ENCODE data around the gene PDCD5. TPM values are rescaled to one million over a fixed set of nuclear protein-coding genes. Genes with fewer than 3 reads are reported as not detected.

The PDCD5 gene
- total RNA-seq, 1 donor from 2014 or later = 88.9 TPM

DNA sequence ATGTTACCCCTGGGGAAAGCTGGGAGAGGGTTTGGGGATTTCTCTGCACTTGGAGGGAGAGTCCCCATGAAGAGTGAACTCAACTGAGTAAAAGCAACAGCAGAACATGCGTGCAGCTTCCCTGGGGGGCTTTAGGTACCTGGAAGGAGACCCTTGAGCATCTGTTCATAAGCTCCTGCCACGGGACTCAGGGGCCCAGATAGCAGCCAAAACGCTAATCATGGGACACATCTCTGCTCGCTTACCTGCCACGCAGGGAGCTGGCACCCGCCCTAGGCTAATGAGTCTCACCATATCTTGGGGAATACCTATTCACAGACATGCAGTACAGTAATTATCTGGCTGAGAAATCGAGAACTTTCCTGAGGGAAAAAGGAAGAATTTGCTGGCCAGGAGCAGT, 33.9 kb downstream of the PDCD5 start:
- H3K9ac ChIP-seq = no peak overlapping the region
- peaks cover 39% of the 10 kb centered on the region for H3K36me3 Mint-ChIP-seq
- H3K4me3 Mint-ChIP-seq = no peak overlapping the region
- H3K4me2 ChIP-seq = no peak overlapping the region
- no peak overlapping the region for H3K4me3 ChIP-seq
- DNase-seq (ENCODE audit: low spot score) = no peak
- no peaks in the 10 kb centered on the region for H3K4me1 Mint-ChIP-seq
- H3K27me3 ChIP-seq = no peaks in the 10 kb centered on the region
- H3K27ac ChIP-seq = no peak overlapping the region
- TF ChIP-seq EZH2 (IDR thresholded peaks at IDR 0.05) = no peak
- TF ChIP-seq, protein P1, sequence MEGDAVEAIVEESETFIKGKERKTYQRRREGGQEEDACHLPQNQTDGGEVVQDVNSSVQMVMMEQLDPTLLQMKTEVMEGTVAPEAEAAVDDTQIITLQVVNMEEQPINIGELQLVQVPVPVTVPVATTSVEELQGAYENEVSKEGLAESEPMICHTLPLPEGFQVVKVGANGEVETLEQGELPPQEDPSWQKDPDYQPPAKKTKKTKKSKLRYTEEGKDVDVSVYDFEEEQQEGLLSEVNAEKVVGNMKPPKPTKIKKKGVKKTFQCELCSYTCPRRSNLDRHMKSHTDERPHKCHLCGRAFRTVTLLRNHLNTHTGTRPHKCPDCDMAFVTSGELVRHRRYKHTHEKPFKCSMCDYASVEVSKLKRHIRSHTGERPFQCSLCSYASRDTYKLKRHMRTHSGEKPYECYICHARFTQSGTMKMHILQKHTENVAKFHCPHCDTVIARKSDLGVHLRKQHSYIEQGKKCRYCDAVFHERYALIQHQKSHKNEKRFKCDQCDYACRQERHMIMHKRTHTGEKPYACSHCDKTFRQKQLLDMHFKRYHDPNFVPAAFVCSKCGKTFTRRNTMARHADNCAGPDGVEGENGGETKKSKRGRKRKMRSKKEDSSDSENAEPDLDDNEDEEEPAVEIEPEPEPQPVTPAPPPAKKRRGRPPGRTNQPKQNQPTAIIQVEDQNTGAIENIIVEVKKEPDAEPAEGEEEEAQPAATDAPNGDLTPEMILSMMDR (IDR thresholded peaks at IDR 0.05) = no peak
- TF ChIP-seq EZH2phosphoT487 (IDR thresholded peaks at IDR 0.05) = no peak
- no peaks in the 10 kb centered on the region for H3F3A ChIP-seq (ENCODE audit: low read depth)
- no peak overlapping the region for H2AFZ ChIP-seq (replicated peaks)
- H3K79me2 ChIP-seq (ENCODE audit: low read depth) = no peaks in the 10 kb centered on the region
- H4K20me1 ChIP-seq (ENCODE audit: low read depth) = no peaks in the 10 kb centered on the region
- H3K9me3 Mint-ChIP-seq = no peaks in the 10 kb centered on the region
- no peaks in the 10 kb centered on the region for H3K4me1 ChIP-seq
- peaks cover 2% of the 10 kb centered on the region for H3K27me3 Mint-ChIP-seq (ENCODE audit: insufficient read depth, low read depth)
- no peak overlapping the region for H3K27ac Mint-ChIP-seq
- no peaks in the 10 kb centered on the region for H3K9me3 ChIP-seq (ENCODE audit: low read depth)
- no peaks in the 10 kb centered on the region for H3K36me3 ChIP-seq

DNA sequence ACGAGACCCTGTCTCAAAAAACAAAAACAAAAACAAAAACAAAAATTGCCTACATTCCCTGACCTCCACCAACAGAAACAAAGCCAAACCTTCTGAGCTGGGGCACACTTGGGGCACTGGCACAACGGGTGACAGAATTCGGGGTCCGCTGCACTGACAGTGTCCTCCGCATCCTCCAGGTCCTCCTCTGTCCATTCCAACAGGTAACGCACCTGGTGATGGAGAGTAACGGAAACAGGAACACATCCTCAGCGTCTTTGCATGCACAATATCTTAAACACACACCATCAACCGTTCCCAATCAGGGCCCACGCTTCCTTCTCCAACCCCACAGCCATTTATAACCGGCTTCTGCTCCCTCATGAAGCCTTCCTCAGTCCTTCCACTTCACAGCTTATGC, 34.6 kb downstream of the PDCD5 start:
- no peaks in the 10 kb centered on the region for H3K9me3 ChIP-seq (ENCODE audit: low read depth)
- no peak overlapping the region for H3K27ac ChIP-seq
- H3K27ac Mint-ChIP-seq = no peak overlapping the region
- peaks cover 39% of the 10 kb centered on the region for H3K36me3 Mint-ChIP-seq
- no peak overlapping the region for H3K9ac ChIP-seq
- no peaks in the 10 kb centered on the region for H3F3A ChIP-seq (ENCODE audit: low read depth)
- H3K27me3 ChIP-seq = no peaks in the 10 kb centered on the region
- DNase-seq (ENCODE audit: low spot score) = no peak
- peaks cover 2% of the 10 kb centered on the region for H3K27me3 Mint-ChIP-seq (ENCODE audit: insufficient read depth, low read depth)
- no peak overlapping the region for H3K4me3 Mint-ChIP-seq
- no peak overlapping the region for H3K4me3 ChIP-seq
- TF ChIP-seq, protein P1 (IDR thresholded peaks at IDR 0.05) = no peak
- TF ChIP-seq EZH2phosphoT487 (IDR thresholded peaks at IDR 0.05) = no peak
- no peak for TF ChIP-seq EZH2 (IDR thresholded peaks at IDR 0.05)
- H2AFZ ChIP-seq (replicated peaks) = no peak overlapping the region
- H3K4me2 ChIP-seq = no peak overlapping the region
- H3K4me1 Mint-ChIP-seq = no peaks in the 10 kb centered on the region
- no peaks in the 10 kb centered on the region for H3K9me3 Mint-ChIP-seq
- H4K20me1 ChIP-seq (ENCODE audit: low read depth) = no peaks in the 10 kb centered on the region
- no peaks in the 10 kb centered on the region for H3K79me2 ChIP-seq (ENCODE audit: low read depth)
- H3K36me3 ChIP-seq = no peaks in the 10 kb centered on the region
- no peaks in the 10 kb centered on the region for H3K4me1 ChIP-seq

DNA sequence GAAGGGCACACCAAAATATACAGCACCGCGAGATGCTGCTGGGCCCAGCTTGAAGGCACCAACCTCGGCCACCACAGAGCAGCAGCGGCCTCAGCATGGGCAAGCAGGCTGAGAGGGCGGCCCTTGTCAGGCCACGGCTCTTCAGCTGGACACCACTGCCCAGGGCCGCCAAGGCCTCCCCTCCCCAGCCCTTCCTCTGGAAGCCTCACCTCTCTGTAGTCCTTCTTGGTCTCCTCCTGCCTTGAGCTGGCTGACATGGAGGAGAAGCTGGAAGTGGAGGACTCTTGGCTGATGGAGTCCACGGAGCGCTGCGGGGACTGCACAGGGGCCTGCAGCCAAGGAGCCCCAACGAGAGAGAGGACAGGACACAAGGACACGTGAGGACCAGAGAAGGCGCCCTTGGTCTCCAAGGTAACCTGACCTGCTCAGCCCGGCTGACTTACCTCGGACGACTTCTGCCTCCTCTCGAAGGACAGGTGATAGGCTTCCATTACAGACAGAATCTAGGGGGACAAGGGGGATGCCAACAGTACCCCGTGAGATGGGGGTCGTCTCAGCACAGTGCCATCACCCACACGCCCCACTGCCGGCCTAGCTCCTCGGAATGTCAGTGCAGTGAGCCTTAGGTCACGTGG, 38.2 kb downstream of the PDCD5 start:
- no peak overlapping the region for H3K27ac ChIP-seq
- no peaks in the 10 kb centered on the region for H3K79me2 ChIP-seq (ENCODE audit: low read depth)
- no peaks in the 10 kb centered on the region for H3K27me3 ChIP-seq
- Mint-ChIP-seq H3K9me3 (no peaks in the 10 kb centered on the region), H3K36me3 (peaks cover 33% of the 10 kb centered on the region), H3K4me3 (no peak overlapping the region), H3K27ac (no peak overlapping the region), H3K4me1 (no peaks in the 10 kb centered on the region), H3K27me3 (ENCODE audit: insufficient read depth, low read depth) (peaks cover 2% of the 10 kb centered on the region)
- no peak overlapping the region for H3K4me3 ChIP-seq
- H4K20me1 ChIP-seq (ENCODE audit: low read depth) = no peaks in the 10 kb centered on the region
- H3K9me3 ChIP-seq (ENCODE audit: low read depth) = no peaks in the 10 kb centered on the region
- H2AFZ ChIP-seq (replicated peaks) = no peak overlapping the region
- H3K4me1 ChIP-seq = no peaks in the 10 kb centered on the region
- H3K36me3 ChIP-seq = no peaks in the 10 kb centered on the region
- DNase-seq (ENCODE audit: low spot score) = no peak
- H3F3A ChIP-seq (ENCODE audit: low read depth) = no peaks in the 10 kb centered on the region
- H3K9ac ChIP-seq = no peak overlapping the region
- TF ChIP-seq EZH2phosphoT487 (IDR thresholded peaks at IDR 0.05) (no peak), EZH2 (IDR thresholded peaks at IDR 0.05) (no peak)
- TF ChIP-seq, protein P1 (IDR thresholded peaks at IDR 0.05) = no peak
- H3K4me2 ChIP-seq = no peak overlapping the region

Data from neural progenitor cell (in vitro differentiated cells).